Measurements from ENCODE around the gene PNP.
A peak's percentile ranks its signal among the peaks of the same experiment; 100 is the strongest.

The PNP gene

DNA sequence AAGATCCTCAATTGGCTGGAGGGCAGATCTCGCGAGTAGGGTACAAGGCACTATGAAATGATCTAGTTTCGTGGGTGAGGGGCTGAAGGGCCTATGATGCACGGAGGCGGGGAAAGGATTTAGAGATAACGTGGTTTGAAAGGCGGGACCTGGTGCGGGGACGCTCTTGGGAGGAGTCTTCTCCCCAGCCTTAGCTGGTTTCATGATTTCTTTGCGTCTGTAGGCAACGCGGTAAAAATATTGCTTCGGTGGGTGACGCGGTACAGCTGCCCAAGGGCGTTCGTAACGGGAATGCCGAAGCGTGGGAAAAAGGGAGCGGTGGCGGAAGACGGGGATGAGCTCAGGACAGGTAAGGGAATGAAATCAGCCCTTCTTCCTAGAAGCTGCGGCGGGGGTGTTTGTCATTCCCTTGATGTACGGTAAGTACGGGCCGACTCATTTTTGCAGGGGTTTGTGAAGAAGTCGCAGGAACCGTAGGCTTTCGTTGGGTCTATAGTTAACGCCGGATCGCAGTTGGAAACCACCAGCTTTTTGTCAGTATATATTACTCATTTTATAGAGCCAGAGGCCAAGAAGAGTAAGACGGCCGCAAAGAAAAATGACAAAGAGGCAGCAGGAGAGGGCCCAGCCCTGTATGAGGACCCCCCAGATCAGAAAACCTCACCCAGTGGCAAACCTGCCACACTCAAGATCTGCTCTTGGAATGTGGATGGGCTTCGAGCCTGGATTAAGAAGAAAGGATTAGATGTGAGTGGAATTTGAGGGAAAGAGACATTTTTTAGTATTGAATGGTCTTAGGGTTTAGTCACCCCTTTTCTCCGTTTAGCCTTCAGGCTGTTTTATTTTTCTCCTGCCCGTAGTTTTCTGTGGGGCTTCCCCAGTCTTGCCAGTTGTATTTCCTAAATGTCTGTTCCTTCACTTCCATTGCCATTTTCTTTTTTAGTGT is 13.6 kb upstream of the PNP start:
- no peak for DNase-seq

DNA sequence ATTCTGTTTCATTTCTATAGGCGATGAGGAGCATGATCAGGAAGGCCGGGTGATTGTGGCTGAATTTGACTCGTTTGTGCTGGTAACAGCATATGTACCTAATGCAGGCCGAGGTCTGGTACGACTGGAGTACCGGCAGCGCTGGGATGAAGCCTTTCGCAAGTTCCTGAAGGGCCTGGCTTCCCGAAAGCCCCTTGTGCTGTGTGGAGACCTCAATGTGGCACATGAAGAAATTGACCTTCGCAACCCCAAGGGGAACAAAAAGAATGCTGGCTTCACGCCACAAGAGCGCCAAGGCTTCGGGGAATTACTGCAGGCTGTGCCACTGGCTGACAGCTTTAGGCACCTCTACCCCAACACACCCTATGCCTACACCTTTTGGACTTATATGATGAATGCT is 12.2 kb upstream of the PNP start:
- no peak for DNase-seq

DNA sequence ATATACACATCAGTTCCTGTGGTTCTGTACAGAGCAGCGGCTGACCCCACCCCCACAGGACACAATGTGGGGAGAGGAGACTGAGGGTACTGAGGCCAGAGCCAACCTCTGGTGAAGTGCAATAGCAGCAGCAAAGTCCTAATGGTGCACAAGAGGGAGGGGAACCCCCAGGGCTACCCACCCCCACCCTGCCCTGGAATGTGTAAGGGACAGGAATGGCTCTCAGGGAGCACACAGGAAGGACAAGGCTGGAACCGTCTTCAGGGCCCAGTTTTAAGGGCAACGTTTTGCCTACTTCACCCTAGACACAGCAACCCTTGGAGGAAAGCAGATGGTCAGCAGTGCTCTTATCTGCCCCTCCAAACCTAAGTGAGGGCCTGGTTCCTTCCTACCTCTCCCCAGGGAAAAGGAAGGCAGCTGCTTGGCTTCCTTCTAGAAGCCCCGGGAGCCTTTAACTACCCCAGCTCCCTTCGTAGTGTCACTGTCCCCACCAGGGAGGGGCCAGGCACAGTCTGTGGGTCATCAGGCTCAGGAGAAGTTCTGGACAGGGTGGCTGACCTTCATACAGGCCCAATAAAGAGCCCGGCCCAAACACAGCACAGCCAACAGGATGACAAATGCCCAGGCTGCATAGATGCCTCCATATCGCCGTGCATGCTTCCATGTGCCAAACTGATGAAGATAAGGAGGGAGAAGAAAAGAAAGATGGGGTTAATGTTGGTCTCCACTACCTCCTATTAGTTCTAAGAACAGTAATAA is 11.0 kb upstream of the PNP start:
- no peak for DNase-seq

DNA sequence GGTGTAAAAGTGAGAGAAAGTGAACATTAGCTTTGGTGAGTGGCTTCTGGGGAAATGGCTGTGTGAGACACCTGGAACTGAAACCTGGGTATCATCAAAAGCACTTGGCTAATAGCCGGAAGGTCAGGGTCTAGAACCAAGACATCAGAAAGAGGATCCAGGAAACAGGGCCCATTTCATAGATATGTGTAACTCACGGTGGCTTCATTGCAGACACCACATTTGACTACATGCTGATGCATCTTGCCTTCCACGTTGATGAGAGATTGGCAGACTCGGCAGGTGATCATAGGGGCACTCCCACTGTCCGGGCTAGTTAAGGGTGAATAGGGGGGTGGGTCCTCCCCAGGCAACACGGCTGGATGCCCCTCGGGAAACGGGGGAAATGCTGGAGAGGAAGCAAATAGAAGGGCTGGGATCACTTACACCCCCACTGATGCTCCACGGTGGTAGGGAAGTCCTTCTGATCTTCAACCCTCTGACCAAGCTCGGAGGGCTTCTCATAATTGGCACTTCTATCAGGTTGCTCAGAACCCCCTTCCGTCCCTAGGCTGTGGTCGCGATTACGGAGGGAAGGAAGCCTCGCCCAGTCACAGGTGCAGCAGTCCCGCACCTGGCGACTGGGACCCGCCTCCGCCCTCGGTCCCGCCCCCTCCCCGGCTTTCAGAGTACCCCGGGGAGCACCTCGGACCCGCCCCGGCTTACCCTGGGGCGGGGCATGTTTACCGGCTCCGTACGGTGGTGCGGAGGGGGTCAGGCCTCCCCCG is 8.6 kb upstream of the PNP start:
- DNase-seq: no peak

DNA sequence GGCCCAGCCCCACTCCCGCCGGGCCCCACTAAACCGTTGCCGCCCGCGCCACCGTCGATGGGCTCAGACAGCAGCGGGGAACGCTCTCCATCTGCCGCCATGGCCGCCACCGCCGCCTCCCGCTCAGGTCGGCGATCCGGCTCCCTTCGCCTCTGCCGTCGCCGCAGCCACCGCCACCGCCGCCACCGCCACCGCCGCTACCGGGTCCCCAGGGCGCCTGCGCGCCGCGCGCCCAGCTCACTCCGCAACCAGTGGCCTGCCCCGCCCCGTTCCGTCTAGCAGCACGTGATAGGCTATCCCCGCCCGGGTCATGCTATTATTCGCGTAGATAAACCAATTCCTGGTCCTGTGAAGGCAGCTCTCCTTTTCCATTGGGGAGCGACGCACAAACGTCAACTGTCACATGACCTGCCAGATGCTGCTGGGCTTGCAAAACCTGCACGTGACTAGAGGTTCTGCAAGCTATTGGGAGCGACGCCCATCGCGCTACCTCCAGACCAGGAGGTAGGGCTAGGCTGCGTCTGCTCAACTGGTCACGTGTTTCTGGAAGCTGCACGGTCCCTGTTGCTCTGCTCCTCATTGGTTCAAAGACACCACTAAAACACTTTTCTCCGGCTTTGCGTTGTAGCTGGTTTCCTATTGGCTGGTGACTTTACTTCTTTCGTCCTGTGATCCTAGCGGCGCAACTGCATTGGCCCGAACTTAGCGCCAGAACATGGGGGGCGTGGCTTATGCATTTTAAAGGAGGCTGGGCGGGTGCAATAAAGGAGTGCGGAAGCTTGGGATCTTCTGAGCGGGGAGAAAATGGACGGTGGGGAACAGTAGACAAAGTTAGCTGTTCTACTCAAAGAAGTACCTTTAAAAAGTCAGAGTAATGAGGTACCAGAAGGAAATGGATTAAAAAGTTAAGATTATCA is 7.7 kb upstream of the PNP start, which contains the start of gene PIP4P1:
PIP4P1 (minus strand) TSS at position 210 of the 917 bp plus-strand sequence; CDS start at position 101, 109 bp downstream.
- peak; percentile 99 for DNase-seq

DNA sequence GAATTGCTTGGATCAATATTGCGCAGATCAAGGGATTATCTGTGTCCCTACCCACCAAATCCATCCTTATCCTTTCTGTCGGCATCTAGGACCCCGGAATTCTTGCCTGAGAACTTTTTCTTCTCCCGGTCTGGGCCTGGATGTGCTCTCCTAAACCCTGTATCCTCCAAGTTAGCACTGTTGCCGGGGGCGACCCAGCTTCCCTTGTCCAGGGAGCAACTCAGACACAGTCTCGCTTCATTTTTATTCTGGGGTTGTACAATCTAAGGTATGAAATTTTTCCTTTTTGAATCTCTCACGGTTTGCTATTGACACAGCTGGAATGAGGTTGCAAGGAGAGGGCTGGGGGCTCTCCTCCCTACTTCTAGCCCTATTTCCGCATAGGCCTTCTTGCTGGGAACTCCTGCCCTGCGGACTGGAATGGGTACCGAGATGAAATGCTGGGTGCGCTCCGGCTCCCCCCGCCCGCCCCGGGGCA is 403 bp upstream of the PNP start:
- no peak for DNase-seq

DNA sequence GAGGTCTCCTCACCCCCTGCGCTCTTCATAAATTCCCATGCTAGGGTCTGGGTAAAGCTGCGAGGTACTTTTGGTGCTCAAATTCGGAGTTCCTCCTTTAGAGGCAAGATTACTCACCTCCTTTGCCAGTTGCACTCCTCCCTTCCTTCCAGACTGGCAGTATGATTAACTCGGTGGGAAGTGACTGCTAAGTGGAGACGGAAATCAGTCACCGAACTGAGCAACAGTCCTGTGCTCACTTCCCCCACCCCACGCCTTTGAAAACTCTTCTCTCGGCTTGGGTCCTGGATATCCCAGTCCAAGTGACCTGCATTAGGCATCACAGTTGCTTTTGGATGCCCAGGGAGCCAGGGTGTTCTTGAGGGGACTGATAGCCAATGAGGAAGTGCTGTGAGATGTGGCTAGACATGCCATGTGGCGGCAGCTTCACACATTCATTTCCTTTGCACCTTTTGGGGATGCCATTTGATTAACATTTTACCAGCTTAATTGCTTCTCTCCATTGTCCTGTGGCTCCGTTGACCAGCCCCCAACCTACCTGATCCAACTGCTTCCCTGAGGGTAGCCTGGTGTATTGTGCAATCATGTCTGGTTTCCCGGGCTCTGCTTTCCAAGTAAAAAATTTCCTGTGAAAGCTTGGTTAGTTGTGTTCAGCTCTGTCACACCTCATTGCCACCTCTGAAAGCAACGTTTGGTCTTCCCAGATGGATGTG is 840 bp downstream of the PNP start:
- no peak for DNase-seq

DNA sequence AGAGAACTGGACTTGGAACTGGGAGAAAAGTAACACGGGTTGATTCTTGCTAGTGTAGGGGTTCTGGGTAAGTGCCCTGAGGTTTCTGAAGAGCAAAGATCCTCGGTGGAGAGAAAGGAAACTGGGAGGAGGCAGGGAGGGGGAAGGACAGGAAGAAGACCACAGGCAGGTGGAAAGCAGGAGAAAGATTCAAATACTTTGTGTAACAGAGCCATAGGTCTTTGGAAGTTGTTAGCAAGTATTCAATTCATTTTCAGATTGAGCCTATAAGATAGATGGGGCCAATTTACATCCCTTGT is 1.3 kb downstream of the PNP start:
- no peak for DNase-seq

DNA sequence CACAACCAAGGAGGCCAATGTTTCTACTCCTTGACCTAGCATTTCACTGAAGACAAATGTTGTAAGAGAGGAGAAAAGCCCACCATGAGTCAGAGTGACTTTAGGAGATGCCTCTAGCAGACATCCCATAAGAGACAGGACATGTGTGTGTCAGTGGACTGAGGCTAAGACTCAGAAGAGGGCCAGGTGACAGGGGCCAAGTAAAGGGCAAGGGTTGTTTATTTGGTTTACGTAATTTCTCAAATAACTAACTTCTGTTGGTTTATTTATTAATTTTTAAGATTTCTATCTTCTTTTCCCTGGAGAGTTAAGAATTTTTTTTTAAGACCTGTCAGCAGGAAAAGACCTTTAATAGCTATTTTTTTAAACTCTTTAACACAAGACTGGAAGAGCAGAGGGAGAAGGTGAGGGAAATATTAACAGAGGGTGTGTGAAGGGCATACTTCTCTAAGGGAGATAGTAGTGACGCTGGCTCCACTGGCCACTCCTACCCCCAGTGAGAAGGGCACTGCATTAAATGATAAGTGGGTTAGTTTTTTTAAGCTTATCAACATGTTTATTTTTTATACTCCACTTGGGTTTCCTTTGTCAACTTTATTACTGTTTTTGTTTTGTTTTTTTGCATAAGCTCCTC is 3.4 kb downstream of the PNP start:
- no peak for DNase-seq

DNA sequence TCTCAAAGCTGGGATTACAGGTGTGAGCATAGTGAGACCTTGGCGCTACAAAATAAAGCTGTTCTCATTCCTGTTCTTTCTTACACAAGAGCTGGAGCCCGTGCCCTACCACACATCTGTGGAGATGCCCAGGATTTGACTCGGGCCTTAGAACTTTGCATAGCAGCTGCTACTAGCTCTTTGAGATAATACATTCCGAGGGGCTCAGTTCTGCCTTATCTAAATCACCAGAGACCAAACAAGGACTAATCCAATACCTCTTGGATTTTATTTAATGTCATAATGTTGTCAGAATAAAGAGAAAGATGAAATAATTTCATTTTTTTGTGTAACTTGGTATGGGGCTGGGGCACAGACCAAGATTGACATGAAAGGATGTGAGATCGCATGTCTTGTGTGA is 7.6 kb downstream of the PNP start:
- no peak for DNase-seq

DNA sequence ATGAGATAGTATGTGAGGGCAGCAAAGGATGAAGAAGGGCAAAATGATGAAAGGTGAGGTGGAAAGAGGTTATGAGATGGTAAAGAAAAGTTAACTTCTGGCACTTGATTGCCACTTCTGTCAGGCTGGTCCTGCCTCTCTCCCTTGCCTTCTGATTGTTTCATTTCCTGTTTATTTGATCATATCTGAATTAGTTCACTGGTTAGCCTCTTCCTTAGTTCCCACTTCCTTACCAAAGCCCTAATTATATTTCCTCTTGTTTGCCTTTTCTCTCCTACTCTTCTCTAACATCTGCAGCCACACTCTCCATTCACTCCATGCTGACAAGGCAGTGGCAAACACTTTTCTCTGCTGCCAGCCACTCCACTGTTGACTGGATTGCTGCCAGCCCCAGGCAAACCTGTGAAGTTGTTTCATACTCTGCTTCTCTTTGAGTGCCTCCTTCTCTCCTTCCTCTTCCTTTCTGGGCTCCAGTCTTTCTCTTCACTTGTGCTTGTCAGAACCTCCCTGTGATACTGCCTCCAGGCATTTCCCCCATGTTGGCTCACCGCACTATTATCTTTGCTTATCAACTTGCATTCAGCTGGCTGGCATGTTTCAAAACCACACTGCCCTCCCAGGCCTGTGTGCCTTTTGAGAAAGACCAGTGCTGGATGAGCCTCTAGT is 8.1 kb downstream of the PNP start:
- no peak for DNase-seq

DNA sequence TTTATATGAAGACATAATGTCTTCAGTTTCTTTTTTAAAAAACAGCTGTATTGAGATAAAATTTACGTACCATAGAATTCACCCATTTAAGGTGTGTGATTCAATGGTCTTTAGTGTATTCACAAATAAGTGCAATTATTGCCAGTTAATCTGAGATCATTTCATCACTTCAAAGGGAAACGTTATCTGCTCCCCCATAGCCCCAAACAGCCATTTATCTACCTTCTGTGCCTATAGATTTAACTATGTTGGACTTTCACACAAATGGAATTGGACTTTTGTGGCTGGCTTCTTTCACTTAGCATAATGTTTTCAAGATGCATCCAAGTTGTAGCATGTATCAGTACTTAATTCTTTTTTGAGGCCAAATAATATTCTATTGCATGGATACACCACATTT is 9.7 kb downstream of the PNP start:
- no peak for DNase-seq

DNA sequence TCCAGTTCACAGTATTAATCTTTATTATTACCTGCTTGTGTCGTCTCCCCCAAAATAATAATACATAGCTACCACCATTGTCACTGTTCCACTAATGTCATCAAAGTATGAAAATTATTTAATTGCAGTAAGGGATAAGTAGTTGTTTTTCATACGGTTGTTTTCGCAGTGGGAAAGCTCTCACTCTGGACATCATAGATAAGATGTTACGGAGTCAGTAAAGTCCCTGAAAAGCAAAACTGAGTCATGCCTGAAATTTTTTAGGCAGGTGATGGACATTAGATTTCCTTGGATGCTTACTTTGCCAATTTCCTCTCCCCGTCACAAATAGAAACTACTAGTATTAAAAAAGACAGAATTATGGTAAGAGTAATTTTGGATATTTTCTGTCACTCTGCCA is 13.2 kb downstream of the PNP start:
- DNase-seq: no peak

DNA sequence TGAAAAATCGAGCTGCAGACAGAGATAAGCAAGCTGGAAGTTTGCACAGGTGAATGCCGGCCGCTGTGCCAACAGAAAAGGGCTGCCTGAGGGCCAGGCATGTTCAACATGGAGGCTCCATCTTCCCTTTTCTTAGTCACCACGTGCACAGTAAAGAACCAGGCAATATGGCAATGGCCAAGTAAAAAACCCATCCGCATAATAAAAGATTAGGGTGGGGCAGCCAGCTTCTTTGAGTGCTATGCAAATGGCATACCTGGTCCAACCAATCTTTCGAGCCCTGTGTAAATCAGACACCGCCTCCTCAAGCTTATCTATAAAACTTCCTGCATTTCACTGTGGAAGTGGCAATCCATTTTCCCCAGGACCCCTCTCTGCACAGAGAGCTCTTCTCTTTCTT is 16.7 kb downstream of the PNP start:
- no peak for DNase-seq

DNA sequence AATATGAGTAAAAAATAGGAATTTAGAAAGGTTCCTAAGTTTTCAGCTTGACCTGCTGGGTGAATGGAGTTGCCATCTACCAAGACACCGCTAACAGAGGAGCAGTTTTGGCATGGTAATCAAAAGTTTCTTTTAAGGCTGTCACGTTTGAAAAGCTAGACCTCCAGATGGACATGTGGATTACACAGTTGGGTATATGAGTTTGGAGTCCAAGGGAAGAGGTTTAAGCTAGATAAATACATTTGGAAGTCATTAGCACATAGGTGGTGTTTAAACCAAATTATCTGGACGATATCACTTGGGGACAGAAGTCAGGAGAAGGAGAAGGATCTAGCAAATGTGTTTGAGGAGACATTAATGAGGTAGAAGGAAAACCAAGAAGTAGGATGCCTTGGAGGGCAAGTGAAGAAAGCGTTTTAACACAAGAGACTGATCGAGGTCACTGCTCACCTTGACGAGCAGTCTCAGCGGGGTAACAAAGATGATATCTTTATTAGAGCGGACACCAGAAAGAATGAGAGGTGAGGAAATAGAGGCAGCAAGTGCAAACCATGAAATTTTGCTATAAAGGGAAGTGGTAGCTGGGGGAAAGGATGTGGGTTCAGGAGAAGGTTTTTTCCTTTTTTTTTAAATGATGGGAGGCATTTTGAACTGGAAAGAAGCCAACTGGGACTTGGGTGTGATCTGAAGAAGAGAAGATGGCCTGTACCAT is 17.6 kb downstream of the PNP start:
- no peak for DNase-seq

DNA sequence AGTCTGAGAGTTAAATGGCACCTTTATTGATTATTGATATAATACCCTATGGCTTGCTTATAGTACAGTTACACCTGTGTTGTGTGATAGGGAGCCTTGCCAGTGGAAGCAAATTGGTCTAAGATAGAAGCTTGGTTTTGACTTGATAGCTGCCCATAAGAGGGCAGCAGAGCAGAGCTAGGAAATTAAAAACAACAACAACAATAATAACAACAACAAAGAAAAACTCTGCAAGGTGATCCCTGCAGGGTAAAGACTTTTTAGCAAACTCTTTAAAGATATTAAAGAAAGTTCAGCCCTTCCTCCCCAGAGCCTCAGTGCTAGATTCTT is 18.2 kb downstream of the PNP start:
- DNase-seq: no peak

DNA sequence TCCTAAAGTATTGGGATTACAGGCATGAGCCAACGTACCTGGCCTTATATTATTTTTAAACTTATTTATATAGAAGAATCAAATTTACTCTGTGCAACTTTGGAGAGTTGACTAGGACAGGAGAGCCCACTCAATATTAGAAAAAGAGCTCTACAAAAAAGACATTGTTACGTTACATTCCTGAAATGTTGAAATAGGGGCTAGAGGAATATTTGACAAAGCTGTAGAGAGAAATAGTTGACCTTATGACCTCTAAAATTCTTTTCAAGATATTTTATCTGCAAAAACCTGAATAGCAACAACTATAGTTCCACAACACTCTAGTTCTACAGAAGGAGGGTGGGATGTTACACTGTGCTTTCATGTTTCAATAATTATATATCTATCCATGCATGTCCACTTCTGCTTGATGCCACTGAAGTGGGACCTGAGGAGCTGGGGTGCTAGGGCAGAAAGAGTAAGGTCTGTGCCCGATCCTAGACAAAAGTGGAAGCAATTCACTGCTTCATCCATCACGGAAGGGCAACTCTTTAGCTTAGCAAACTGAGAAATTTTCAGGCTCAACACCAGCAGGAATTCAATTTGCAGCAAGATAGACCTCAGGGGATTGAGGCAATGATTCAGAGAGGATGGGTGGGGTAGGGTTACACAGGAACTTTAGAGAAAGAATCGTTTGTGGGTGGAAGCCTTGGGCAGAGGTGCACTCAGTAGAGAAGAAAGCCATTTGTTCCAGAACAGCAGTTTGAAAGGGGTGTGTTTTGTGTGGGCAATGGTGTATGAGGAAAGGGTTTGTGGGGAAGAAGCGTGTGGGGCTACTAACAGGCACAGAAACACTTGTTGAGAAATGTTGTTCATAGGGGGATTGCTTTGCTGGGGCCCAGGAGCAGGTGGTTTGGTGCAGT is 20.1 kb downstream of the PNP start:
- no peak for DNase-seq

DNA sequence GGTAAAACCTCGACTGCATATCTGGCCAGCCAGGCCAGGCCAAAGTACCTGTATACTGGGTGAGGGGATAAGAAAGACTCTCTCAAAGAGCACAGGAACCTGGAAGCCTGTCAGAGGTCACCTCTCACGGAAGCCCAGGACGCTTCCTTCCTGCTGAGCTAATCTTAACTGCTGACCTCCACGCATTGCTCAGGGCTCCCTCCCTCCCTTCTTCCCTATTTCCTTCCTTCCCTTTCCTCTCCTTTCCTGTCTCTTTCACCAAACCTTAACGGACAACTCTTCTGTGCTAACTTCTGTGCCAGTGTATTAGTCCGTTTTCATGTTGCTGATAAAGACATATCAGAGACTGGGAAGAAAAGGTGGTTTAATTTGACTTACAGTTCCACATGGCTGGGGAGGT is 21.4 kb downstream of the PNP start:
- DNase-seq: no peak

DNA sequence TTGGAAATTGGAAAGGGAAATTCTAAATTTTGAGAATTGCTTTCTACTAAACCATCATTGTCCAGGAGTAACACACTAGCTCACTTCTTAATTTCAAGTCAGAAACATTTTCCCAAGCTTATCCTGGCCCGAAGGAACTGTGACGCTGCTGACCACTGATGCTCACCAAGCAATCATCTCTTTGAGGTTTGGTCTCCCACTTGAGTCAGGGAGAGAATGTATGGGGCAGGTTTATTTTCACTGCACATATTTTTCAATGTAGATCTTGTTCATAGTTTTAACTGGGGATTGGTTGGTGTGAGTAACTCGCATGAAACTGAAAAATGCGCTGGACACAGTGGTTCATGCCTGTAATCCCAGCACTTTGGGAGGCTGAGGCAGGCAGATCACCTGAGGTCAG is 23.3 kb downstream of the PNP start:
- no peak for DNase-seq

All from NCI-H1436 treated with DMSO at 0.1 percent for 48 hours (cell line).